ENCODE measurements around the gene ADGRG7.

Gene ADGRG7

GRCh38 chr3:100693225-100693624 lies 83.8 kb downstream of the ADGRG7 start:
- Histone ChIP-seq H3K27me3 (ENCODE audit: control insufficient read depth, insufficient read depth, low read length) (peaks cover 4% of the 10 kb centered on the region), H3K9ac (ENCODE audit: low read length) (no peak overlapping the region), H3K36me3 (ENCODE audit: control insufficient read depth, low read depth, low read length) (no peaks in the 10 kb centered on the region), H3K9me3 (ENCODE audit: control insufficient read depth, low read depth, low read length) (no peaks in the 10 kb centered on the region), H3K4me1 (ENCODE audit: control insufficient read depth, low read depth, low read length) (no peaks in the 10 kb centered on the region), H3K27ac (ENCODE audit: low read length) (no peak overlapping the region), H3K4me3 (ENCODE audit: low read length) (no peak overlapping the region)

- peaks cover 9% of the 10 kb centered on the region for H3K27me3 ChIP-seq (ENCODE audit: control insufficient read depth, insufficient read depth, low read length)
- no peaks in the 10 kb centered on the region for H3K9me3 ChIP-seq (ENCODE audit: control insufficient read depth, low read depth, low read length)
- no peak overlapping the region for H3K4me3 ChIP-seq (ENCODE audit: low read length)
- H3K36me3 ChIP-seq (ENCODE audit: control insufficient read depth, low read depth, low read length): no peaks in the 10 kb centered on the region
- H3K9ac ChIP-seq (ENCODE audit: low read length): no peak overlapping the region
- H3K4me1 ChIP-seq (ENCODE audit: control insufficient read depth, low read depth, low read length): no peaks in the 10 kb centered on the region
- H3K27ac ChIP-seq (ENCODE audit: low read length): no peak overlapping the region
Measured at GRCh38 chr3:100695696-100696095, 86.3 kb downstream of the ADGRG7 start.

GRCh38 chr3:100696161-100696560 lies 86.8 kb downstream of the ADGRG7 start:
- H3K4me3 ChIP-seq (ENCODE audit: low read length): no peak overlapping the region
- H3K9me3 ChIP-seq (ENCODE audit: control insufficient read depth, low read depth, low read length): no peaks in the 10 kb centered on the region
- peaks cover 10% of the 10 kb centered on the region for H3K27me3 ChIP-seq (ENCODE audit: control insufficient read depth, insufficient read depth, low read length)

GRCh38 chr3:100697172-100697571 lies 87.8 kb downstream of the ADGRG7 start:
- no peaks in the 10 kb centered on the region for H3K9me3 ChIP-seq (ENCODE audit: control insufficient read depth, low read depth, low read length)
- no peak overlapping the region for H3K9ac ChIP-seq (ENCODE audit: low read length)
- no peak overlapping the region for H3K27ac ChIP-seq (ENCODE audit: low read length)
- no peak overlapping the region for H3K4me3 ChIP-seq (ENCODE audit: low read length)
- H3K36me3 ChIP-seq (ENCODE audit: control insufficient read depth, low read depth, low read length): no peaks in the 10 kb centered on the region
- H3K4me1 ChIP-seq (ENCODE audit: control insufficient read depth, low read depth, low read length): no peaks in the 10 kb centered on the region
- peaks cover 10% of the 10 kb centered on the region for H3K27me3 ChIP-seq (ENCODE audit: control insufficient read depth, insufficient read depth, low read length)

More at GRCh38 chr3:100696161-100696560, 86.8 kb downstream of the ADGRG7 start:
- H3K4me1 ChIP-seq (ENCODE audit: control insufficient read depth, low read depth, low read length): no peaks in the 10 kb centered on the region
- H3K9ac ChIP-seq (ENCODE audit: low read length): no peak overlapping the region
- no peak overlapping the region for H3K27ac ChIP-seq (ENCODE audit: low read length)
- no peaks in the 10 kb centered on the region for H3K36me3 ChIP-seq (ENCODE audit: control insufficient read depth, low read depth, low read length)

GRCh38 chr3:100697723-100698285 lies 88.4 kb downstream of the ADGRG7 start:
- Histone ChIP-seq H3K4me3 (ENCODE audit: low read length) (no peak overlapping the region), H3K9ac (ENCODE audit: low read length) (no peak overlapping the region), H3K4me1 (ENCODE audit: control insufficient read depth, low read depth, low read length) (no peaks in the 10 kb centered on the region), H3K9me3 (ENCODE audit: control insufficient read depth, low read depth, low read length) (no peaks in the 10 kb centered on the region), H3K36me3 (ENCODE audit: control insufficient read depth, low read depth, low read length) (no peaks in the 10 kb centered on the region), H3K27me3 (ENCODE audit: control insufficient read depth, insufficient read depth, low read length) (peaks cover 10% of the 10 kb centered on the region), H3K27ac (ENCODE audit: low read length) (no peak overlapping the region)

DNA sequence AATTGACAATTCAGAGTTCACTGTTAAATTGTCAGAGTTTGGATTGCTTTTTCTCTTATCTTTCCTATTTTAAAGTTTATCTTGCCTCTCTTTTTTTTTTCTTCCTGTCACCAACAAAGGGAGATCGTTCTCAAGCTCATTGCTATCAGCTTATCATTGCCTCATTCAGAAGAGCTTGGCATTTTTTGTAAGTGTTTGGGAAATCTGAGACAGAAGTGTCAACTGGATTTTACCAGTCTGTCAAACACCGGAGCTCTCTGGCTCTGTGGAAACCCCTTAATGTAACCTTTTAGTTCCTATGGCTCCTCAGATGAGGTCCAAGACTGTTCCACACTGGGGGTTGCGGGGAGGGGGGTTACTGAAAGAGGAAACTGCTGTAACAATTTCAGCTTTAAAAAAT lies 89.3 kb downstream of the ADGRG7 start:
- H3K4me3 ChIP-seq (ENCODE audit: low read length): no peak overlapping the region
- H3K9ac ChIP-seq (ENCODE audit: low read length): no peak overlapping the region
- peaks cover 15% of the 10 kb centered on the region for H3K27me3 ChIP-seq (ENCODE audit: control insufficient read depth, insufficient read depth, low read length)
- no peak overlapping the region for H3K27ac ChIP-seq (ENCODE audit: low read length)
- no peaks in the 10 kb centered on the region for H3K9me3 ChIP-seq (ENCODE audit: control insufficient read depth, low read depth, low read length)
- no peaks in the 10 kb centered on the region for H3K4me1 ChIP-seq (ENCODE audit: control insufficient read depth, low read depth, low read length)
- no peaks in the 10 kb centered on the region for H3K36me3 ChIP-seq (ENCODE audit: control insufficient read depth, low read depth, low read length)

GRCh38 chr3:100700708-100701107 lies 91.3 kb downstream of the ADGRG7 start:
- H3K4me1 ChIP-seq (ENCODE audit: control insufficient read depth, low read depth, low read length): no peaks in the 10 kb centered on the region

GRCh38 chr3:100702082-100702979 lies 92.9 kb downstream of the ADGRG7 start:
- Histone ChIP-seq H3K4me3 (ENCODE audit: low read length) (no peak overlapping the region), H3K9me3 (ENCODE audit: control insufficient read depth, low read depth, low read length) (no peaks in the 10 kb centered on the region), H3K27ac (ENCODE audit: low read length) (no peak overlapping the region), H3K4me1 (ENCODE audit: control insufficient read depth, low read depth, low read length) (no peaks in the 10 kb centered on the region), H3K27me3 (ENCODE audit: control insufficient read depth, insufficient read depth, low read length) (peaks cover 47% of the 10 kb centered on the region), H3K36me3 (ENCODE audit: control insufficient read depth, low read depth, low read length) (no peaks in the 10 kb centered on the region), H3K9ac (ENCODE audit: low read length) (no peak overlapping the region)

More at GRCh38 chr3:100700708-100701107, 91.3 kb downstream of the ADGRG7 start:
- H3K9ac ChIP-seq (ENCODE audit: low read length): no peak overlapping the region
- H3K4me3 ChIP-seq (ENCODE audit: low read length): no peak overlapping the region
- no peaks in the 10 kb centered on the region for H3K9me3 ChIP-seq (ENCODE audit: control insufficient read depth, low read depth, low read length)
- no peaks in the 10 kb centered on the region for H3K36me3 ChIP-seq (ENCODE audit: control insufficient read depth, low read depth, low read length)
- no peak overlapping the region for H3K27ac ChIP-seq (ENCODE audit: low read length)
- H3K27me3 ChIP-seq (ENCODE audit: control insufficient read depth, insufficient read depth, low read length): peaks cover 30% of the 10 kb centered on the region

GRCh38 chr3:100702980-100703345 lies 93.6 kb downstream of the ADGRG7 start:
- no peaks in the 10 kb centered on the region for H3K36me3 ChIP-seq (ENCODE audit: control insufficient read depth, low read depth, low read length)
- no peaks in the 10 kb centered on the region for H3K9me3 ChIP-seq (ENCODE audit: control insufficient read depth, low read depth, low read length)
- no peak overlapping the region for H3K4me3 ChIP-seq (ENCODE audit: low read length)
- H3K27ac ChIP-seq (ENCODE audit: low read length): no peak overlapping the region
- H3K4me1 ChIP-seq (ENCODE audit: control insufficient read depth, low read depth, low read length): no peaks in the 10 kb centered on the region
- H3K9ac ChIP-seq (ENCODE audit: low read length): no peak overlapping the region
- H3K27me3 ChIP-seq (ENCODE audit: control insufficient read depth, insufficient read depth, low read length): peaks cover 53% of the 10 kb centered on the region

GRCh38 chr3:100703865-100704264 lies 94.5 kb downstream of the ADGRG7 start:
- Histone ChIP-seq H3K27me3 (ENCODE audit: control insufficient read depth, insufficient read depth, low read length) (peaks cover 56% of the 10 kb centered on the region), H3K27ac (ENCODE audit: low read length) (no peak overlapping the region), H3K4me1 (ENCODE audit: control insufficient read depth, low read depth, low read length) (no peaks in the 10 kb centered on the region), H3K9me3 (ENCODE audit: control insufficient read depth, low read depth, low read length) (no peaks in the 10 kb centered on the region), H3K4me3 (ENCODE audit: low read length) (no peak overlapping the region), H3K9ac (ENCODE audit: low read length) (no peak overlapping the region), H3K36me3 (ENCODE audit: control insufficient read depth, low read depth, low read length) (no peaks in the 10 kb centered on the region)

DNA sequence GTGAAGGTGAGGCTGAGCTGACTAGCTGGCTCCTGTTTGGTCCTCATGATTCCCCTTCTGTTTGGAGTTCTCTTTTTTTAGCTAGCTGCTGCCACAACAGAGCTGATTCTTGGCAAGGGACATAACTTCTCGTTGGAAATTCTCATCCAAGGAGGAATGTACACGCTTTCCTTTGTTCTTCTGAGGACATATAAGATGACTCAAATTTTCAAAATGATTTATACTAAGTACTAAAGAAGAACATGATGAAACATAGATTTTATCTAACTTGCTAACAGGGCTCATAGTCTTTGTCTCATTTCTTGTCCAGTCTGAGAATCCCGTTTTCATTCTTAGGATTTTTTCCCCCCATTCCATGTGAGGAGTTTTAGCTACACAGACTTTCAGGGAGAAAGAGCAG lies 97.0 kb downstream of the ADGRG7 start:
- H3K9ac ChIP-seq (ENCODE audit: low read length): no peak overlapping the region
- H3K4me1 ChIP-seq (ENCODE audit: control insufficient read depth, low read depth, low read length): peaks cover 6% of the 10 kb centered on the region
- H3K9me3 ChIP-seq (ENCODE audit: control insufficient read depth, low read depth, low read length): no peaks in the 10 kb centered on the region
- H3K36me3 ChIP-seq (ENCODE audit: control insufficient read depth, low read depth, low read length): peaks cover 2% of the 10 kb centered on the region
- H3K27ac ChIP-seq (ENCODE audit: low read length): no peak overlapping the region
- H3K4me3 ChIP-seq (ENCODE audit: low read length): no peak overlapping the region
- H3K27me3 ChIP-seq (ENCODE audit: control insufficient read depth, insufficient read depth, low read length): peaks cover 50% of the 10 kb centered on the region

DNA sequence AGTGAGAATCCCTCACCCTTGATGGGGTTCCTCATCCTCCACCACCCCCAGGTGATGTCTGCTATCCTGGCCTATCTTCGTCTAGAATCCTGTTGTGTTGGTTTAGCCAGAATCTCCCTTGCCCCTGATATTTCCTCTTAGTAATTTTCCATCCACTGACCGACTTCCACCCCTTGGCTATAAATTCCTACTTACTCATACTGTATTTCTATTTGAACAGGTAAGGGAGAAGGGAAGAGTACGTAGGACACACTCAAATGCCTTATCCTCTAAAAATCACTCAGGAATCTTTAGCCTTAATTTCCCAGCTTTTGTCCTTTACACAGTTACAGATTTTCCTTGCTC lies 99.2 kb downstream of the ADGRG7 start:
- H3K9me3 ChIP-seq (ENCODE audit: control insufficient read depth, low read depth, low read length): no peaks in the 10 kb centered on the region
- peaks cover 46% of the 10 kb centered on the region for H3K27me3 ChIP-seq (ENCODE audit: control insufficient read depth, insufficient read depth, low read length)
- H3K4me1 ChIP-seq (ENCODE audit: control insufficient read depth, low read depth, low read length): peaks cover 8% of the 10 kb centered on the region
- H3K4me3 ChIP-seq (ENCODE audit: low read length): peak overlapping the region; percentile 70
- H3K27ac ChIP-seq (ENCODE audit: low read length): no peak overlapping the region
- peak overlapping the region; percentile 91 for H3K9ac ChIP-seq (ENCODE audit: low read length)
- H3K36me3 ChIP-seq (ENCODE audit: control insufficient read depth, low read depth, low read length): peaks cover 7% of the 10 kb centered on the region

All from iPS-18a (cell line).